OCI-LY3 (cell line): ENCODE measurements around the gene TSPAN10.

Source experiments
- EZH2phosphoT487 ChIP-seq: fragments of 200-600 bp; shearing (Covaris generic); IDR thresholded peaks from 2 replicates; pipeline ENCODE4 v1.6.1; 2018; ENCODE audit warnings: antibody characterized with exemption, mixed run types, low read depth
- TF ChIP-seq, protein P1 (sequence below): fragments of 200-600, 300-600 bp; sonication (generic); IDR thresholded peaks from 2 replicates; pipeline ENCODE4 v1.5.1; 2014; ENCODE audit warnings: antibody characterized with exemption, low read length, low read depth

DNA sequence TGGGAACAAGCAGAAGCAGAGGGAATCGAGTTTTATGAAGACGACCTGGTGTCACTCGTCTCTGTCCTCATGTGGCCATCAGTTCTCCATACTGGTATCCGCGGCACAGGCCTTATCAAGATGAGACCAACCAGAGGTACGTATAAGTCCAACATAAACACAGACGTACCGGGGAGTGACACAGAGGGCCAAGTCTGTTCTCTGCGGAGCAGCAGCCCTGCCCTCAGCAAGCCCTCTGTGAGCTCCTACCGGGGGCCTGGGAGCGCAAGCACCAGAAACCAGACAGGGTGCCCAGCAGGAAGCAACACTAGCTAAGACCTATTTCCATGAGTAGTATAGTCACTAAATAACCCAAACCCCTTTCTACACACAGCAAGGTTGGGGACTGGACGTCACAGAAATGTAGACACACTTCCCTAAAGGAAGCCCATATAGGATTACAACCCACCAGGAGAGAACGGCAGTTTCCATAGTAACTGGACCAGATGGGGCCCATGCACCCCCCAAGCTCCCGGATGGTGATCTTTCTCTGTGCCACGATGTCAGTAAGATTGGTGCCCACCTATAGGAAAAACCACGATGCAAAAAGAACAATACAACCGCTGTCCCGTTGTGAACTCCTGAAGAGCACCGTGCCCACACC is 45.7 kb downstream of the TSPAN10 start:
- TF ChIP-seq, protein P1, sequence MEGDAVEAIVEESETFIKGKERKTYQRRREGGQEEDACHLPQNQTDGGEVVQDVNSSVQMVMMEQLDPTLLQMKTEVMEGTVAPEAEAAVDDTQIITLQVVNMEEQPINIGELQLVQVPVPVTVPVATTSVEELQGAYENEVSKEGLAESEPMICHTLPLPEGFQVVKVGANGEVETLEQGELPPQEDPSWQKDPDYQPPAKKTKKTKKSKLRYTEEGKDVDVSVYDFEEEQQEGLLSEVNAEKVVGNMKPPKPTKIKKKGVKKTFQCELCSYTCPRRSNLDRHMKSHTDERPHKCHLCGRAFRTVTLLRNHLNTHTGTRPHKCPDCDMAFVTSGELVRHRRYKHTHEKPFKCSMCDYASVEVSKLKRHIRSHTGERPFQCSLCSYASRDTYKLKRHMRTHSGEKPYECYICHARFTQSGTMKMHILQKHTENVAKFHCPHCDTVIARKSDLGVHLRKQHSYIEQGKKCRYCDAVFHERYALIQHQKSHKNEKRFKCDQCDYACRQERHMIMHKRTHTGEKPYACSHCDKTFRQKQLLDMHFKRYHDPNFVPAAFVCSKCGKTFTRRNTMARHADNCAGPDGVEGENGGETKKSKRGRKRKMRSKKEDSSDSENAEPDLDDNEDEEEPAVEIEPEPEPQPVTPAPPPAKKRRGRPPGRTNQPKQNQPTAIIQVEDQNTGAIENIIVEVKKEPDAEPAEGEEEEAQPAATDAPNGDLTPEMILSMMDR: no peak
- TF ChIP-seq EZH2phosphoT487: no peak
